Activated naive CD4-positive, alpha-beta T cell treated with anti-CD3 and anti-CD28 coated beads, Interleukin-2, amount 10 ng/mL, durations not matched to agents 7 days and 5 days (primary cell): ENCODE results near the gene OVOL2.
"Not testable (repeated sequence)": the region's sequence is repeated elsewhere in the genome, so short reads cannot be mapped to it uniquely, and the experiment has no call there.

Experiments
- CTCF ChIA-PET: fragments of 350-600 bp; sonication (Branson Sonifier 250); formaldehyde crosslinking; loops from one replicate; lab custom pipeline; 2021; ENCODE audit warnings: antibody characterized with exemption; lab: Charles Lee
- DNase-seq: peaks from one replicate; pipeline ENCODE4 v3.0.0-alpha.2; 2020
- H3K27ac Mint-ChIP-seq: one replicate; pipeline ENCODE4 v1.8.0; 2021; ENCODE audit warnings: mild to moderate bottlenecking, moderate library complexity, mixed read lengths
- H3K27me3 Mint-ChIP-seq: one replicate; pipeline ENCODE4 v1.8.0; 2021; ENCODE audit warnings: mild to moderate bottlenecking, mixed read lengths
- H3K36me3 Mint-ChIP-seq: one replicate; pipeline ENCODE4 v1.8.0; 2021; ENCODE audit warnings: mixed read lengths
- H3K4me1 Mint-ChIP-seq: one replicate; pipeline ENCODE4 v1.8.0; 2021; ENCODE audit warnings: mixed read lengths
- H3K4me3 Mint-ChIP-seq: one replicate; pipeline ENCODE4 v1.8.0; 2021; ENCODE audit warnings: mild to moderate bottlenecking, moderate library complexity, mixed read lengths
- H3K9me3 Mint-ChIP-seq: one replicate; pipeline ENCODE4 v1.8.0; 2021; ENCODE audit warnings: mixed read lengths

Gene OVOL2

GRCh38 chr20:18057101-18057993 lies at the start of gene OVOL2:
Gene OVOL2 (minus strand): TSS chr20:18057916. CDS start chr20:18057634, 282 bp downstream.
- no peaks in the 10 kb centered on the region for H3K36me3 Mint-ChIP-seq

GRCh38 chr20:18103497-18103896 lies 45.8 kb upstream of the OVOL2 start:
- H3K27ac Mint-ChIP-seq = no peak overlapping the region
- peaks cover 20% of the 10 kb centered on the region for H3K27me3 Mint-ChIP-seq
- H3K9me3 Mint-ChIP-seq = no peaks in the 10 kb centered on the region
- no peaks in the 10 kb centered on the region for H3K36me3 Mint-ChIP-seq
- no peaks in the 10 kb centered on the region for H3K4me1 Mint-ChIP-seq
- CTCF ChIA-PET = no interaction called here
- DNase-seq = no peak
- H3K4me3 Mint-ChIP-seq = no peak overlapping the region

More at GRCh38 chr20:18057101-18057993, at the start of gene OVOL2:
- Mint-ChIP-seq H3K4me3 (peak within 1 kb of the TSS; percentile 57), H3K4me1 (peaks cover 11% of the 10 kb centered on the region), H3K9me3 (no peaks in the 10 kb centered on the region), H3K27me3 (peaks cover 99% of the 10 kb centered on the region), H3K27ac (no peak within 1 kb of the TSS)
- DNase-seq = no peak
- CTCF ChIA-PET = no interaction called here

- CTCF ChIA-PET = no interaction called here
- no peaks in the 10 kb centered on the region for H3K9me3 Mint-ChIP-seq
Measured at GRCh38 chr20:18101125-18101810, 43.6 kb upstream of the OVOL2 start.

GRCh38 chr20:18100569-18100968 lies 42.9 kb upstream of the OVOL2 start:
- H3K36me3 Mint-ChIP-seq, H3K27ac Mint-ChIP-seq, H3K9me3 Mint-ChIP-seq, CTCF ChIA-PET, H3K4me3 Mint-ChIP-seq, H3K4me1 Mint-ChIP-seq, DNase-seq: not testable (repeated sequence)
- peaks cover 13% of the 10 kb centered on the region for H3K27me3 Mint-ChIP-seq

More at GRCh38 chr20:18101125-18101810, 43.6 kb upstream of the OVOL2 start:
- H3K4me3 Mint-ChIP-seq = no peak overlapping the region
- H3K27ac Mint-ChIP-seq = no peak overlapping the region
- H3K36me3 Mint-ChIP-seq = no peaks in the 10 kb centered on the region
- DNase-seq = no peak
- no peaks in the 10 kb centered on the region for H3K4me1 Mint-ChIP-seq
- H3K27me3 Mint-ChIP-seq = peaks cover 17% of the 10 kb centered on the region

GRCh38 chr20:18094191-18094590 lies 36.5 kb upstream of the OVOL2 start:
- Mint-ChIP-seq H3K4me1 (no peaks in the 10 kb centered on the region), H3K4me3 (no peak overlapping the region), H3K36me3 (no peaks in the 10 kb centered on the region), H3K27me3 (peaks cover 11% of the 10 kb centered on the region), H3K27ac (no peak overlapping the region), H3K9me3 (no peaks in the 10 kb centered on the region)
- no peak for DNase-seq
- CTCF ChIA-PET = no interaction called here

GRCh38 chr20:18093388-18093787 lies 35.7 kb upstream of the OVOL2 start:
- Mint-ChIP-seq H3K4me3 (no peak overlapping the region), H3K4me1 (no peaks in the 10 kb centered on the region), H3K27ac (no peak overlapping the region), H3K9me3 (no peaks in the 10 kb centered on the region), H3K36me3 (no peaks in the 10 kb centered on the region), H3K27me3 (peaks cover 13% of the 10 kb centered on the region)
- no peak for DNase-seq
- CTCF ChIA-PET = no interaction called here

- Mint-ChIP-seq H3K4me1 (no peaks in the 10 kb centered on the region), H3K9me3 (no peaks in the 10 kb centered on the region), H3K27ac (no peak overlapping the region), H3K4me3 (no peak overlapping the region), H3K27me3 (peaks cover 18% of the 10 kb centered on the region), H3K36me3 (no peaks in the 10 kb centered on the region)
- CTCF ChIA-PET = no interaction called here
- no peak for DNase-seq
Measured at GRCh38 chr20:18092890-18093289, 35.2 kb upstream of the OVOL2 start.

GRCh38 chr20:18091623-18092022 lies 33.9 kb upstream of the OVOL2 start:
- CTCF ChIA-PET = no interaction called here
- no peaks in the 10 kb centered on the region for H3K4me1 Mint-ChIP-seq
- H3K9me3 Mint-ChIP-seq = no peaks in the 10 kb centered on the region
- H3K27ac Mint-ChIP-seq = no peak overlapping the region
- H3K36me3 Mint-ChIP-seq = no peaks in the 10 kb centered on the region
- DNase-seq = no peak
- H3K4me3 Mint-ChIP-seq = no peak overlapping the region
- H3K27me3 Mint-ChIP-seq = peaks cover 19% of the 10 kb centered on the region

GRCh38 chr20:18090477-18090876 lies 32.8 kb upstream of the OVOL2 start:
- H3K9me3 Mint-ChIP-seq = no peaks in the 10 kb centered on the region
- CTCF ChIA-PET = no interaction called here
- no peak overlapping the region for H3K27ac Mint-ChIP-seq
- no peak for DNase-seq
- H3K36me3 Mint-ChIP-seq = no peaks in the 10 kb centered on the region
- H3K4me3 Mint-ChIP-seq = no peak overlapping the region
- H3K27me3 Mint-ChIP-seq = peaks cover 19% of the 10 kb centered on the region
- no peaks in the 10 kb centered on the region for H3K4me1 Mint-ChIP-seq

GRCh38 chr20:18090044-18090443 lies 32.3 kb upstream of the OVOL2 start:
- Mint-ChIP-seq H3K4me1 (no peaks in the 10 kb centered on the region), H3K27ac (no peak overlapping the region), H3K9me3 (no peaks in the 10 kb centered on the region), H3K27me3 (peaks cover 19% of the 10 kb centered on the region), H3K36me3 (no peaks in the 10 kb centered on the region), H3K4me3 (no peak overlapping the region)
- CTCF ChIA-PET = no interaction called here
- DNase-seq = no peak

- H3K27ac Mint-ChIP-seq, CTCF ChIA-PET, H3K4me1 Mint-ChIP-seq, H3K4me3 Mint-ChIP-seq, H3K9me3 Mint-ChIP-seq, DNase-seq, H3K36me3 Mint-ChIP-seq: not testable (repeated sequence)
- peaks cover 19% of the 10 kb centered on the region for H3K27me3 Mint-ChIP-seq
Measured at GRCh38 chr20:18088841-18089240, 31.1 kb upstream of the OVOL2 start.

GRCh38 chr20:18088298-18088697 lies 30.6 kb upstream of the OVOL2 start:
- H3K4me1 Mint-ChIP-seq, DNase-seq, H3K9me3 Mint-ChIP-seq, H3K27ac Mint-ChIP-seq, CTCF ChIA-PET, H3K4me3 Mint-ChIP-seq, H3K36me3 Mint-ChIP-seq: not testable (repeated sequence)
- H3K27me3 Mint-ChIP-seq = peaks cover 19% of the 10 kb centered on the region

GRCh38 chr20:18087054-18087453 lies 29.3 kb upstream of the OVOL2 start:
- H3K4me3 Mint-ChIP-seq = no peak overlapping the region
- CTCF ChIA-PET = no interaction called here
- H3K27ac Mint-ChIP-seq = no peak overlapping the region
- no peaks in the 10 kb centered on the region for H3K4me1 Mint-ChIP-seq
- no peaks in the 10 kb centered on the region for H3K36me3 Mint-ChIP-seq
- peaks cover 13% of the 10 kb centered on the region for H3K27me3 Mint-ChIP-seq
- DNase-seq = no peak
- no peaks in the 10 kb centered on the region for H3K9me3 Mint-ChIP-seq

- H3K27ac Mint-ChIP-seq, H3K27me3 Mint-ChIP-seq, H3K9me3 Mint-ChIP-seq, H3K36me3 Mint-ChIP-seq, H3K4me1 Mint-ChIP-seq, CTCF ChIA-PET, DNase-seq, H3K4me3 Mint-ChIP-seq: not testable (repeated sequence)
Measured at GRCh38 chr20:18080836-18081235, 23.1 kb upstream of the OVOL2 start.
